ENCODE results near the gene UFM1.

DNA sequence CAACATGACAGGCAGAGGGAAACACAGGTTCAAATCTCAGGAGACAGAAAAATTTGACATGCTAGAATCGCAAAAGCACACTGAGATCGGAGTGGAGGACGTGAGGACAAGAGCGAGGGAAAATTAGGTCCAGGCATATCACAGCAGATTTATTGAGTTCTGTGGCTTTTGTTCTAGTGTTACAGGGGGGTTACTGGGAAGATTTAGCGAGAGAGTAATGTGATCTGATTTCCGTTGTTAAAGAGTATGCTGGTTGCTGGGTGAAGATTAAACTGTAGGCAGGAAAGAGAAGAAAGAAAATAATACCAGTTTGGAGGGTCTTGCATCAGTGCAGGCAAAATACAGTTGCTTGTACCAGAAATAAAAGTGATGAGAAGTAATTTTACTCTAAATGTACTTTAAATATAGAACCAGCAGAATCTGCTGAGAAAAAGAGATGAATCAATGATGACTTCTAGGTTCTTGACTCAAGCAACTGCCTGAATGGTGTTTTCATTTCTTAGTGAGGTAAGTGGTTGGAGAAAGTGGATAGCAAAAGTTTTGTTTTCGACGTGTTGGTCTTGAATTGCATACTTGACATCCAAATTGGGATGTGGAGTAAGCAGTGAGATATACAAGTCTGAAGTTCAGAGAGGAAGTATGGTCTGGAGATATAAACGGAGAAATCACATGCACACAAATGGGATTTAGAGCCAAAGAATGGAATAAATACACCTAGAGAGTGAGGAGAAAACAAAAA lies 35.7 kb downstream of the UFM1 start:
- TF ChIP-seq, protein P1, sequence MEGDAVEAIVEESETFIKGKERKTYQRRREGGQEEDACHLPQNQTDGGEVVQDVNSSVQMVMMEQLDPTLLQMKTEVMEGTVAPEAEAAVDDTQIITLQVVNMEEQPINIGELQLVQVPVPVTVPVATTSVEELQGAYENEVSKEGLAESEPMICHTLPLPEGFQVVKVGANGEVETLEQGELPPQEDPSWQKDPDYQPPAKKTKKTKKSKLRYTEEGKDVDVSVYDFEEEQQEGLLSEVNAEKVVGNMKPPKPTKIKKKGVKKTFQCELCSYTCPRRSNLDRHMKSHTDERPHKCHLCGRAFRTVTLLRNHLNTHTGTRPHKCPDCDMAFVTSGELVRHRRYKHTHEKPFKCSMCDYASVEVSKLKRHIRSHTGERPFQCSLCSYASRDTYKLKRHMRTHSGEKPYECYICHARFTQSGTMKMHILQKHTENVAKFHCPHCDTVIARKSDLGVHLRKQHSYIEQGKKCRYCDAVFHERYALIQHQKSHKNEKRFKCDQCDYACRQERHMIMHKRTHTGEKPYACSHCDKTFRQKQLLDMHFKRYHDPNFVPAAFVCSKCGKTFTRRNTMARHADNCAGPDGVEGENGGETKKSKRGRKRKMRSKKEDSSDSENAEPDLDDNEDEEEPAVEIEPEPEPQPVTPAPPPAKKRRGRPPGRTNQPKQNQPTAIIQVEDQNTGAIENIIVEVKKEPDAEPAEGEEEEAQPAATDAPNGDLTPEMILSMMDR (IDR thresholded peaks at IDR 0.05; ENCODE audit: low read length) = no peak
- no peak for TF ChIP-seq EZH2 (IDR thresholded peaks at IDR 0.05; ENCODE audit: borderline replicate concordance, low read length)

Data from OCI-LY1 (cell line).